Measurements from ENCODE around the gene SLC35F4. TPM values are rescaled to one million over a fixed set of nuclear protein-coding genes. Genes with fewer than 3 reads are reported as not detected.
"Not testable (repeated sequence)": the region's sequence is repeated elsewhere in the genome, so short reads cannot be mapped to it uniquely, and the experiment has no call there.

Gene SLC35F4
- polyA plus RNA-seq, 4 donors = 2.2 to 3.9 (median 2.6) TPM

DNA sequence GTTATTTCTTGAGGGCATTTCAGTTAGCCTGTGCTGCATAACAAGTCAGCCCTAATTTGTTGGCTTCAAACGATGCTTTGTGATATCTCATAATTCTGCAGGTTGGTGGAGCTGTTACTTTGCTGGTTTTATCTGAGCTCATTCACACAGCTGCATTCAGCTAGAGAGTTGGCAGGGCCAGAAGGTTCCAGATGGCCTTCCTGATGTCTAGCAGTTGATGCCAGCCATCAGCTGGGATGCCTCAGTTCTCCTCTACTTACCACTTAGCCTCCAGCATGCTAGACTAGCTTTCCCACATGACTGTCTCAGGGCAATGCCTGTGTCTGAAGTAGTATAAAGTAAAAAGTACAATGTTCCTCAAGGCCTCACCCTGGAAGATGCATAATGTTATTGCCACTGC, 130.6 kb downstream of the SLC35F4 start:
- no peak for DNase-seq (ENCODE audit: low read depth in 4 of 4, low spot score in 2 of 4)

DNA sequence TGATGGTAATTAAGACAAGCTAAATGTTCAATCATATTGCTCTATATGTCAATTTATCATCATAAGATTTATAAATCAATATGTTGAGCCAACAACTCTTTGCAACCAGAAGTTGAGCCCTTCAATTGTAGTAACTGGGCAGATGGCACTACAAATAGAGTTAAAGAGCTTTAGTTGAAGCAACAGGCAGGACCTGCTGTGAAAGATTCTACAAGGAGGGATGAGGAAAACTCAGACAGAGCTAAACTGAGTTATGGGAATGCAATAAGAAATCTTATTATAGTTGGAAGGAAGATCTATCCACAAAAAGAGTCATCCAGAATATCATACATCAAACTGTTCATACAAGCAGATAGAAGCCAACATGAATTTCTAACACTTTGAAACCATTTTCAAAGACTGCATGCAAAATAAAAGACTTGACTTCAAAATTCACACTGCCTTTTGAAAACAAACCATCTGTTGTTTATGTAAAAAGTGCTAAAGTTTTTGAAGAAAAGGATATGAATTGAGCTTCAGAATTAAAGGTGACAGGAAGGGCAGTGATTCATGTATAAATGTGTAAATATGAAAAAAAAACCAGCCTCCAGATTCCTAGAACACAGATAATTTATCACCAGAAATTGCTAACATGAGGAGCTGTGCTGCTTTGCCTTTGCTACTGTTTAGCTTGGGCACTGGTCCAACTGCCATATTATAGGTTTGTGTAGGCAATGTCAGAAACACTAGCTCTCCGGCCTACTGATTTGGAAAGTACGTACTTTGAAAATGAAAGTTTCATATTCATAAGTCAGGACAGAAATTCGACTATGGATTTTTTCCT, 133.2 kb downstream of the SLC35F4 start:
- no peak for DNase-seq (ENCODE audit: low read depth in 4 of 4, low spot score in 2 of 4)

DNA sequence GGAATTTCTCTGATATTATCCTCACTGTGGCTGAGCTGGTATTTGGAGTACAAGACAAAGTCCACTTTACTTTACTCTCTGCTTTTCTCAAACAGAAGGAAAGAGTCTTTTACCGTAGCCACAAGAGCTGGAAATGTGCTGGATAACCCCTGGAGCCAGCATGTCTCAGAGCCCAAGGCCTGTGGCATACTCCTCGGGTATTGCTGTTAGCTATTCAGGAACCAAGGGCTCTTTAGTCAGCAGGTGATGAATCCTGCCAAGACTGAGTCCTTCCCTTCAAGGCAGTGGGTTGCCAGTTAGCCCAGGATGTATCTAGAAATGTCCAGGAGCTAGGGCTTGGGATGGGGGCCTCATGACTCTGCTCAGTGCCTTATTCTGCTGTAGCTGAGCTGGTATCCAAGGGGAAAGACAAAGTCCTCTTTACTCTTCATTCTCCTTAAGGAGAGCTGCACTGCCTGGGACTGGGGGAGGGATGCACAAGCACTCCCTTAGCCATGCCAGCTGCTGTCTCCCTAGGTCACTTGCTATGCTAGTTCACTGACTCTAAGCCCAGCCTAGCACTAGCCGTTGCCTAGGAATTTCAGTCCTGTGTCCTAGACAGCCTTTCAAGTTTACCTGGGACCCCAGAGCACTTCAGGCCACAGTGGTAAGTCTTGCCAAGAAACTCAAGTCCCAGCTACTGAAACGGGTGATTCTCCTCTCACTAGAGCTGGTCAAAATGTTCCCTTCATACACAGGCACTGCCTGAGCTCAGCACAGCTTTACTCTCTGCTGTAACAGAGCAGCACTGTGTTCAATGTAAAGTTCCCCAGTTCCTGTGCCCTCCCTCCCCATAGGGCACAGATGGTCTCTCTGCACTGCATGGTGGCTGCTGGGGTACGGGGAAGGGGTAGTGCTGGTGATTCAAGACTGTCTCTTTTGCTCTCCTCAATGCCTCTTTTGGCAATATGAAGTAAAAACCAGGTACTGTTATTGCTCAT, 136.4 kb downstream of the SLC35F4 start:
- no peak for DNase-seq (ENCODE audit: low read depth in 4 of 4, low spot score in 2 of 4)

DNA sequence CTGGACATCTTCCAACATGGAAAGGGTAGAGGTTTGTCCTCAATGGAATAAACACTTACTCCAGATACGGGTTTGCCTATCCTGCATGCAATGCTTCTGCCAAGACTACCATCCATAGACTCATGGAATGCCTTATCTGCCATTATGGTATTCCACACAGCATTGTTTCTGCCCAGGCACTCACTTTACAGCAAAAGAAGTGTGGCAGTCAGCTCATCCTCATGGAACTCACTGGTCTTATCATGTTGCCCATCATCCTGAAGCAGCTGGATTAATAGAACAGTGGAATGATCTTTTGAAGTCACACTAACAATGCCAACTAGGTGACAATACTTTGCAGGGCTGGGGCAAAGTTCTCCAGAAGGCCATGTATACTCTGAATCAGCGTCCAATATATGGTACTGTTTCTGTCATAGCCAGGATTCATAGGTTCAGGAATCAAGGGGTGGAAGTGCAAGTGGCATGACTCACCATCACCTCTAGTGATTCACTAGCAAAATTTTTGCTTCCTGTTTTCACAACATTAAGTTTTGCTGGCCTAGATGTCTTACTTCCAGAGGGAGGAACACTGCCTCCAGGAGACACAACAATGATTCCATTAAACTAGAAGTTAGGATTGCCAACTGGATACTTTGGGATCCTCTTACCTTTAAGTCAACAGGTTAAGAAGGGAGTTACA, 140.4 kb downstream of the SLC35F4 start:
- no peak for DNase-seq (ENCODE audit: low read depth in 4 of 4, low spot score in 2 of 4)

DNA sequence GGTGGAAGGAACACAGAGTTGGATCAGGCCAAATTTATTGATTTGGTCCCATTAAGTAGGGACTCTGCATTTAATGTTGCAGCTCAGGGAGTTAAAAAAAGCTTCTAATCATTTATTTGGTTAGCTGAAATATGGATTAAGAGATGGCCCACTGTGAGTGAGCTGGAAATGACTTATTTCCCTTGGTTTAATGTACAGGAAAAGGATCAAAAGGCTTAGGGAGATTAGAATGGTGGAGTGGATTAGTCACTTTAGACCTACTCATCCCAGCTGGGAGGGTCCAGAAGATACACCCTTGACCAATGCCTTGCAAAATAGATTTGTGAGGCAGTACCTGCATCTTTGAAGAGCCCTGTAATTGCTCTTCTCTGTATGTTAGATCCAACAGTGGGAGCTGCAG, 143.8 kb downstream of the SLC35F4 start:
- not testable (repeated sequence) for DNase-seq (ENCODE audit: low read depth in 4 of 4, low spot score in 2 of 4)

DNA sequence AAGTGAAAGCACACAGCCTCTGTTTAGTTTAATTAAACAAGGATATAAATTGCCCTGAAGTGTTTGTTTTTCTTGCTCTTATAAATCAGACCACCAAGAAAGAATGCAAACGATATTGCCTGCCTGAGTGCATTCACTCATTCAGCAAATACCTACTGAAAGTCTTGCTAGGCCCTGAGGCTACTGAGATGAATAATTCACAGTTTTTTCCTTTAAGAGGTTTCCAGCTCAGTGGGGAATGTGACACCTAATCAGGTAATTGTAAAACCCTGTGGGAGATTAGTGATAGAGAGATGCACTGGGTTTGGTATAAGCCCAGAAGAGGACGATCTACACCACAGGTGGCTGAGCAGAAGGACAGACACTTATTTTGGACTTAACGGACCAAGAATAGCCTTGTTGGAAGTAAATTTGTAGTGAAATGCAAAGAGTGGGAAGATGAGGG, 151.4 kb downstream of the SLC35F4 start:
- DNase-seq (ENCODE audit: low read depth in 4 of 4, low spot score in 2 of 4) = peak; percentile 37 to 62 (median 51)

DNA sequence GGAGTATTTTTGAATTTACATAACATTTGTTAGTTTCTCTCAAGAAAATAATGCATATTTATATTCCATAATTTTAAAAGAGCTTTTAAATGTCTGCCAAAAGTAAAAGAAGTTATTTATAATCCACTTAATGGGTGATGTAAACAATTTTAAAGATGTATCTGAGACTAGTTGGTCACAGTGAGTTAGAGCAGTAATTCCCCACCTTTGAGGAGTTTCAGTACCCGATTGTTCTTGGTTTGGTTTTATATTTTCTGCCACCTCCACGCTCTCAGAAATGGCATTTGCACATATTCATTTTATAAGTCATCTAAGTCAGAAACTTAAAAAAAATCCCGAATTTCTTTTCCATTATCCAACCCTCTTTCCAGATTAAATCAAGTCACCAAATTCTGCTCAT, 153.2 kb downstream of the SLC35F4 start:
- DNase-seq (ENCODE audit: low read depth in 4 of 4, low spot score in 2 of 4) = no peak

DNA sequence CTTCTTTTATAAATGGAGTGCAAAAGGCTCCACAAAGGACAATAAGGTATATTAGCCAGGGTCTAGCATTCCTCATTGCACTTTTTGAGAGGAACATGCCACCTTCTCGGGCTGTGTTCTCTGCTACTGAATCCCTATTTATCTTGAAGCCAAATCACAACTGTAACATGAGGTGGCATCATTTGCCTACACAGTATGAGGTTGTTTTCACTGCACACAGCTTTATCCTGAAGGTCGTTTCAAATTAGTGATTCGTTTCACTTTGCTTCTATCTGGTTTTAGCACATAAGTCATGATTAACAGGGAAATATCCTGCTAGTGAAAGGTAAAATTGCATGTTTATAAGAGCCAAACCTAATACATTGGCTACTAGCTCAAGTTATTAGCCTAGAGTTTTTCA, 153.8 kb downstream of the SLC35F4 start:
- no peak for DNase-seq (ENCODE audit: low read depth in 4 of 4, low spot score in 2 of 4)

DNA sequence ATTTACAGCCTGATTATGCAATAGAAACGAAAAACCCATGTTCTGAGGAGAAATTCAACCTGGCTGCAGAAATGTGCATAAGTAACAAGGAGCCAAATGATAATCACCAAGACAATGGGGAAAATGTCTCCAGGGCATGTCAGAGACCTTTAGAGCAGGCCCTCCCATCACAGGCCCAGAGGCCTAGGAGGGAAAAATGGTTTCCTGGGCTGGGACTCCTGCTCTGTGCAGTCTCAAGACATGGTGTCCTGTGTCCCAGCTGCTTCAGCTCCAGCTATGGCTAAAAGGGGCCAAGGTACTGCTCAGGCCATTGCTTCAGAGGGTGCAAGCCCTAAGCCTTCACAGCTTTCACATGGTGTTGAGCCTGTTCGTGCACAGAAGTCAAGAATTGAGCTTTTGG, 156.0 kb downstream of the SLC35F4 start:
- DNase-seq (ENCODE audit: low read depth in 4 of 4, low spot score in 2 of 4) = no peak

DNA sequence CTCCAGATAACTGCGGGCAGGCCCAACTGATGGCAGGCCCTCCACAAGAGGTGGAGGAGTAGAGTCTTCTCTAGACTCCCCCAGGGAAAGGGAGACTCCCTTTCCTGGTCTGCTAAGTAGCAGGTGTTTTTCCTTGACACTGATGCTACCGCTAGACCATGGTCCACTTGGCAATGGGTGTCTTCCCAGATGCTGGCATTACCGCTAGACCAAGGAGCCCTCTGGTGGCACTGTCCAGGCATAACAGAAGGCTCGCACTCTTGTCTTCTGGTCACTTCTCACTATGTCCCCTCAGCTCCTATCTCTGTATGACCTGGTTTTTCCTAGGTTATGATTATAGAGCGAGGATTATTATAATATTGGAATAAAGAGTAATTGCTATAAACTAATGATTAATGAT, 156.8 kb downstream of the SLC35F4 start:
- not testable (repeated sequence) for DNase-seq (ENCODE audit: low read depth in 4 of 4, low spot score in 2 of 4)

DNA sequence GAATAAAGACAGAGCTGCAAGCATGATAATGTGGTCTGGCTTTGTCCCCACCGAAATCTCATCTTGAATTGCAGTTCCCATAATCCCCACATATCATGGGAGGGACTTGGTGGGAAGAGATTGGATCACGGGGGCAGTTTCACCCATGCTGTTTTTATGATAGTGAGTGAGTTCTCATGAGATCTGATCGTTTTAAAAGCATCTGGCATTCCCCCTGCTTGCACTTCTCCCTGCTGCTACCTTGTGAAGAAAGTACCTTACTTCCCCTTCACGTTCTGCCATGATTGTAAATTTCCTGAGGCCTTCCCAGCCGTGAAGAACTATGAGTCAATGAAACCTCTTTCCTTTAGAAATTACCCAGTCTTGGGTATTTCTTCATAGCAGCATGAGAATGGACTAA, 158.7 kb downstream of the SLC35F4 start:
- DNase-seq (ENCODE audit: low read depth in 4 of 4, low spot score in 2 of 4) = no peak

DNA sequence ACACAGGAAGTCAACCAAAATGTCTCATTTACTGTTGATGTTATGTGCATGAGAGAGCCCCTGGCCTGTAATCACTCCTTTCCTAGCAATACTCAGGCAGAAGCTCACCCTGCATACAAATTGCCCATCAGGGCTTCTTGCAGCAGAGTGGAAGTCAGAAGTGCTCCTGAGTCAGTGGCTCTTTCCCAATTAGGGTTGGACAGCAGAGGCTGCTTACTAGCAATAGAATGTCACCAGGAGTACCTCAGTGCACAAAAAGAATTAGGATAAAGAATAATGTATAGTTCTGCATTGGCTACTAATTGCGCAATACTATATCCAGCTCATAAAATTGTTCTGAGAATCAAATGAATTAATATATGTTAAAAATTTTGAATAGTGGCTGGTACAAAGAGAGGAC, 161.1 kb downstream of the SLC35F4 start:
- DNase-seq (ENCODE audit: low read depth in 4 of 4, low spot score in 2 of 4) = no peak

DNA sequence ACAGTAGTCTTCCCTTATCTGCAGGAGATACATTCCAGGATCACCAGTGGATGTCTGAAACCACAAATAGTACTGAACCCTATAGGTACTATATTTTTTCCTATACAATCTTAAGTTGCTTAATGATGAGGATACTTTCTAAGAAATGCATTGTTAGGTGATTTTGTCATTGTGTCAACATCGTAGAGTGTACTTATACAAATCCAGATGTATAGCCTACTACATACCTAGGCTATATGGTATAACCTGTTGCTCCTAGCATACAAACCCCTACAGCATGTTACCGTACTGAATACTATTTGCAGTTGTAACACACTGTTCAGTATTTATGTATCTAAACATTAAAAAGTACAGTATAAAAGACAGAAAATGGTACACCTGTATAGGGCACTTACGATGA, 165.9 kb downstream of the SLC35F4 start:
- no peak for DNase-seq (ENCODE audit: low read depth in 4 of 4, low spot score in 2 of 4)

DNA sequence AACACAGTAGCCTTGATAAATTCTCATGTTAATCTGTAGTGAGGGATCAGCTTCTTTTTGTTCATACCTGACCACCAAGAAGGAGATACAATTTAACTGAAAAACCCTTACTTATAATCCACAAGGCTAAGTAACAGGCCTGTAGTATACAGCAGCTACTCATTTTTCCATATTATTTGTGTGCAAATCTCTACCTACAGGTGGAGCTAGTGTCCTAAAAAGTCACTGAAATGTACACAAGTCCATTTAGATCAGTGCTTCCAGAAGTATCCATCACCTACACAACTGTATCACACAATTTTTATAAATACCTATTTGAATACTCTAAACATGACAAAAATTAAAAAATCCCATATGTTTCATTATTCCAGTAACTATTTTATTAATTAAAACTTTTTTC, 173.2 kb downstream of the SLC35F4 start:
- no peak for DNase-seq (ENCODE audit: low read depth in 4 of 4, low spot score in 2 of 4)

DNA sequence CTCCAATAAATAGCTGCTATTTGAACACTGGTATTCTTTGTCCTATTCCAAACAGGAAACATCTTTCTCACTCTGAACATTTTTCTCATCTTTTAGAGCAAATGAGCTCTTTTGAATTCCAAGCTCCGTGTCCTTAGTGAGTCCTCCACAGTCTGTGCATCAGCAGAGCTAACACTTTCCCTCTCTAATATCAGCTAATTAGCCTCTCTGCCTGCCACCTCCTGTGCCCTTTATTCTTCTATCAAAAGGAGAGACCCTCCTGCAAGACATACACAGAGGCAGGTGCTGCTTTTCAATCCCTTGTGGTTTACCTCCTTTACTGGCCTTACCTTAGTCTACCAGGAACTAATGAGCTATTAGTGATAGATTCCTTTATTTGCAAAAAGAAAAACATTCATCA, 178.5 kb downstream of the SLC35F4 start:
- DNase-seq (ENCODE audit: low read depth in 4 of 4, low spot score in 2 of 4) = no peak

DNA sequence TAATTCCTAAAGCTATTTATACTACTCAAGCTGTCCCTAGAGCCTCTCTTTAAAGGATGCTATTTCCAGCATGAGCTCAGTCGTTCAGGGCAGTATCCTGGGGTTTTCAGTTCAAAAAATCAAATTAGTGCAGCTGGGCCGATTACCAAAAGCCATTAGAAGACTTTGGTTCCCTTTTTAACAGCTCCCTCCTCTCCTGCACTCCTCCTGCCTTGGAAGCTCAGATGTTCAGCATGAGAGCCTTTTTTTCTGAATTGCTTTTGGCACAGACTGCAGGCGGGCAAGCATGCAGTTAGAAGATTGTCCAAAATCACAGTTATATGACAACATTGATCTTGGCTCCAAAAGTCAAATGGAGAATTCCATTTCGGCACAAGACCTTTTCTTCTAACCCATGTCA, 179.6 kb downstream of the SLC35F4 start:
- no peak for DNase-seq (ENCODE audit: low read depth in 4 of 4, low spot score in 2 of 4)

DNA sequence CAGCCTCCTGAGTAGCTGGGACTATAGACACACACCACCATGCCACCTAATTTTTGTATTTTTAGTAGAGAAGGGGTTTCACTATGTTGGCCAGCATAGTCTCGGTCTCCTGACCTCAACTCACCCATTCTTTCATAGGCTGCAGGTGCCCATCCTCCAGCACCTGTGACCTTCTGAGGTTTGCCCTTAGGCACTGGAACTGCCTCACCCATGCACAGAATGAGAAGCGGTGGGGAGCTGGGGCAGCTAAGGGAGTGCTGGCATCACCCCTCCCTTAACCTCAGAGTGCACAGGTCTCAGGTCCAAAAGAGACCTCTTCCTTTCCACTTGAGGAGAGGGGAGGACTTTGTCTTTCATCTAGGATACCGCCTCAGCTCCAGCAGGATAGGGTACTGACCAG, 194.9 kb downstream of the SLC35F4 start:
- DNase-seq (ENCODE audit: low read depth in 4 of 4, low spot score in 2 of 4) = no peak

DNA sequence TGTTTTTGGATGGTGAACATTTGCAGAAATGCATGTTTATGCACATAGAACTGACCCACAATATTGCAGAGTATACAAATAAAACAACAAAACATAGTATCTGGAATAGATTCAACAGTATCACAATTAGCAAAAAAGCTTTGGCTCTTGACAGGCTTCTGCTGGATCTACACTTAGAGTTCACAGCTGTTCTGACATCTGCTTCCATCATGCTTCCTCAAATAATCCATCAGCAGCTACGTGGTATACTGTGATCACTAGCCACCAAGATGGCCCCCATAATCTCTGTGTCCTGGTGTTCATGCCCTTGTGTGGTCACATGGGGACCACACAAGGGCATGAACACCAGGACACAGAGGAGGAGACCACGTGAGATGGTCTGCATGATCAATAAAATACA, 205.7 kb downstream of the SLC35F4 start:
- DNase-seq (ENCODE audit: low read depth in 4 of 4, low spot score in 2 of 4) = no peak

DNA sequence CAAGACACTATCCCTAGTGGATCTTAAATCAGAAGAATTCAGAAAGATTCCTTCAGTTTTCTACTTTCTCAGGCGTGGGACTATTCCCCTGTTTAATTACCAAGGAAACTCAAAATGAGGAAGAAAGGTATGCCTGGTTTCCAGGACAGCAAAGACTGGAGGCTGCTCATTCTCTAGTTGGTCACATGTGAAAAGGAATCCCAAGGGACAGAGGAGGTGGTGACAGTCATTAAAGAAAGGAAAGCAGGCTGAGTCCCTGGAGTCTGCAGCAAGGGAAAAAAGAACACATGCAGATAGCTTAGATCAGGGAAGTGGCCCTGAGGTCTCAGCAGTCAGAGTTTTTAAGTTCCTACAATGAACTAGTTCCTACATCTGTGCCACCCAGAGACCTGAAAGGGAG, 206.8 kb downstream of the SLC35F4 start:
- DNase-seq (ENCODE audit: low read depth in 4 of 4, low spot score in 2 of 4) = no peak

DNA sequence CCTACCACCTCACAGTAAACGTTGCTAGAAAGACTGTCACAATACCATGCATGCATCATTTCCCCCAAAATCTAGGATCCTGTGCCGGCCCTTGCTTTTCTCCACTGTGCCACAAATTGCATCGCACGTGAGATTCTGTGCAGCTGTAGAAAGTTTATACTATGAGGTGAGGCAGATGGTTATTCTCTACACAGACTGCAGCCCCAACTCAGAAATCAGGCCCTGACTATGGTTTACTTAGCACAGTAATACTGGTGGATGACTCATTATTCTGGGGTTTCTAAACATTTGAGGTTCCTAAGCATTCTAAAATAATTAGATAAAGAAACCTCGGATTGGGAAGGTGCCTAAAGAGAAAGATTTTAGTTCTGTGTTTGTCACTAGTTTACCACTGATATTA, 208.4 kb downstream of the SLC35F4 start:
- DNase-seq (ENCODE audit: low read depth in 4 of 4, low spot score in 2 of 4) = no peak

DNA sequence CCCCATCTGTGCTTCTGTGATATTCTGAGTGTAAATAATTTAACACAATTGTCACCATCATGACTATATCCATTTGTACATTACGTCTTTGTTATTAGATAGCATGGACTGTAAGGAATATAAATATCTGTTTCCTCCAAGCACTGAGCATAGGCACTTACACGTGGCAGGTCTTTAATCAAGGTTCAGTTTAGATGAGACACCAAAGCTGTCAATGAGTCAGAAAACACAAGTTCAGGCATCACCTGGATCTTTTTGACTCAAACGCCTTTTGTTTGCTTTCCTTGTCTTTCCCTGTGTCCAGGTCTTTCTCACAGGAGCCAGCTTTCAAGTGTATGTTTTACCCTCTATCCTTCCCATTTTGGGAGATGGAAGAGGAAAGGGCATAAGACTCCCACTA, 209.0 kb downstream of the SLC35F4 start:
- DNase-seq (ENCODE audit: low read depth in 4 of 4, low spot score in 2 of 4) = no peak
